GM12892 (cell line): ENCODE measurements around the gene A2ML1. TPM values are rescaled to one million over a fixed set of nuclear protein-coding genes. Genes with fewer than 3 reads are reported as not detected.
"Not testable (repeated sequence)": the region's sequence is repeated elsewhere in the genome, so short reads cannot be mapped to it uniquely, and the experiment has no call there.

Source experiments
- DNase-seq: peaks from one replicate; pipeline ENCODE4 v3.0.0; 2011; ENCODE audit not compliant: insufficient read length
- FAIRE-seq: peaks from 2 replicates; lab custom pipeline; 2011; peaks lifted over from hg19 to GRCh38; lab: Jason Lieb, UNC
- POLR2A ChIP-seq: IDR thresholded peaks from 2 replicates; pipeline ENCODE4 v1.6.1; 2011; ENCODE audit warnings: low read depth, low read length, control low read depth
- POLR2AphosphoS5 ChIP-seq: IDR thresholded peaks from 2 replicates; pipeline ENCODE4 v1.6.1; 2011; ENCODE audit warnings: low read depth, low read length, control low read depth
- TAF1 ChIP-seq: IDR thresholded peaks from 2 replicates; pipeline ENCODE4 v1.6.1; 2011; ENCODE audit warnings: low read depth, mild to moderate bottlenecking, control low read depth, low read length, borderline replicate concordance
- polyA plus RNA-seq: library from polyadenylated mRNA; unstranded; fragments of >200 nt; gene quantifications from one replicate; pipeline ENCODE4 v1.2.1, GENCODE V29; 2012; ENCODE audit warnings: missing spikeins, inconsistent platforms; ENCODE audit not compliant: missing spikeins

A2ML1 gene
- not detected for polyA plus RNA-seq

DNA sequence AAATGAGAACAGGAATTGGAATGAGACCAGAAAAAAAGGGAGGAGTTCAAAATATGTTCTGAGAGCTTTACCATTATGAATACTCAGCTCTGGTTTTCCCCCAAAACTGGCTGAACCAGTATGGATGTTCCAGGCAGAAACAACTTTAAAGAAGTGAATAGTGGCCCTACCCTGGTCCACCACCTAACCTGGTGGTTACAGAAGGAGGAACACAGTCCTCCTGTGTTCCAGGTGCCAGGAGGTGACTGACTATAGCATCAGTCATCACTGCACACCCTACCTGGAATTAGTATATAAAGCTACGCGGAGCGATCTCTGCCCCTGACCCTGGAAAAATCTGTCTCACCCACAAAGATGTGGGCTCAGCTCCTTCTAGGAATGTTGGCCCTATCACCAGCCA, at the start of gene A2ML1:
TSS of gene A2ML1 (plus strand) at position 324 of the 400 bp plus-strand sequence. CDS start at position 355, 31 bp downstream.
- FAIRE-seq (no peak), DNase-seq (no peak)
- TF ChIP-seq POLR2AphosphoS5 (no peak), POLR2A (no peak), TAF1 (no peak)

DNA sequence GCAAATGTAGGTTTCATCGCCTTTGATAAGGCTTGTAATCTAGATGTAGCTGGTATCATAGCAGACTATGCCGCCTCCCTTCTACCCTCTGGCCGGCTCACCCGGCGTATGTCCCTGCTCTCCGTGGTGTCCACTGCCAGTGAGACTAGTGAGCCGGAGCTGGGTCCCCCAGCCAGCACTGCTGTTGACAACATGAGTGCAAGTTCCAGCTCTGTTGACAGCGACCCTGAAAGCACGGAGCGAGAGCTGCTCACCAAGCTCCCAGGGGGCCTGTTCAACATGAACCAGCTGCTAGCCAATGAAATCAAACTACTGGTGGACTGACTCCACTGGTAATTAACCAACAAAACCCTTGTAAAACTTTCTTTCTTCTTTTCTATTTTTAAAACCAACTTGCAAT, 49.0 kb upstream of the A2ML1 start:
- FAIRE-seq (no peak), DNase-seq (no peak)
- TF ChIP-seq POLR2A (no peak), POLR2AphosphoS5 (no peak), TAF1 (no peak)

DNA sequence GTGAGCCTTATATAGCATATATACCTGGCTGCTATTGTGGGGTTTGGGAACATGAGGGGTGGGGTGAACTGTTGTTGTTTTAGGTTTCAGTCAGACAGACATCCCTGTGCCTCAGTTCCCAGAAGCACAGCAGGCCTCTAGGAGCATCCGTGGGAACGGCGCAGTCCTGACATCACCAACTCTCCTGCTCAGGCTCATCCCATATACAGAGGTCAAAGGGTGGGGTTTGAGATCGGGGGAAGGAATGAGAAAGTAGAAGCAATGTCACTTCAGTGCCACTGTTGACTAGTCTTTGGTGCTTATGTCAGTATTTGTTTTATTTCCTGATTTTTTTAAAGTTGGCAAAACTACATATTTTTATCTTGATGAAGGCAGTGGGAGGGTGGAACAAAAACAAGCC, 43.1 kb upstream of the A2ML1 start:
- no peak for FAIRE-seq
- TF ChIP-seq TAF1 (no peak), POLR2AphosphoS5 (no peak), POLR2A (no peak)

DNA sequence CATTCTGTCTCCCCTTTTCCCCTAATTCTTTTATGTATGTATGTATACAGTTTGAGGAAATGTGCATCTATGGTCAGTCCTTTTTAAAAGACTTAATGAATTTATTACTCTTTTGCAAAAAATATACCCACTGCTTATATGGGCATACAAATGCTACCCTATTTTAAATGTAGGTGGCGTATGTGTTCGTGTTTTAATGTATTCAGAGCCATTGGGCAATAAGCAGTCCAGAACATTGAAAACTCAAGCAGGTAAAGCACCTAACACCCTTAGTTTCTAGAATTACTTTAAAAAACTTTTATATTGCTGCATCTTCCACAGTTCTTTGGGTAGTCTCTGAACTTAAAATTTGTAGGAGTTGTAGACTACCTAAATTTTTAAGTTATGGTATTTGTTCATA, 42.6 kb upstream of the A2ML1 start:
- no peak for DNase-seq
- TF ChIP-seq TAF1 (no peak), POLR2AphosphoS5 (no peak), POLR2A (no peak)

More for the DNA sequence above, 43.1 kb upstream of the A2ML1 start:
- DNase-seq, result no peak

GRCh38 chr12:8780389-8780788, 42.0 kb upstream of the A2ML1 start:
- no peak for DNase-seq
- TF ChIP-seq TAF1 (no peak), POLR2AphosphoS5 (no peak), POLR2A (no peak)
- no peak for FAIRE-seq

More for the DNA sequence above, 42.6 kb upstream of the A2ML1 start:
- no peak for FAIRE-seq

DNA sequence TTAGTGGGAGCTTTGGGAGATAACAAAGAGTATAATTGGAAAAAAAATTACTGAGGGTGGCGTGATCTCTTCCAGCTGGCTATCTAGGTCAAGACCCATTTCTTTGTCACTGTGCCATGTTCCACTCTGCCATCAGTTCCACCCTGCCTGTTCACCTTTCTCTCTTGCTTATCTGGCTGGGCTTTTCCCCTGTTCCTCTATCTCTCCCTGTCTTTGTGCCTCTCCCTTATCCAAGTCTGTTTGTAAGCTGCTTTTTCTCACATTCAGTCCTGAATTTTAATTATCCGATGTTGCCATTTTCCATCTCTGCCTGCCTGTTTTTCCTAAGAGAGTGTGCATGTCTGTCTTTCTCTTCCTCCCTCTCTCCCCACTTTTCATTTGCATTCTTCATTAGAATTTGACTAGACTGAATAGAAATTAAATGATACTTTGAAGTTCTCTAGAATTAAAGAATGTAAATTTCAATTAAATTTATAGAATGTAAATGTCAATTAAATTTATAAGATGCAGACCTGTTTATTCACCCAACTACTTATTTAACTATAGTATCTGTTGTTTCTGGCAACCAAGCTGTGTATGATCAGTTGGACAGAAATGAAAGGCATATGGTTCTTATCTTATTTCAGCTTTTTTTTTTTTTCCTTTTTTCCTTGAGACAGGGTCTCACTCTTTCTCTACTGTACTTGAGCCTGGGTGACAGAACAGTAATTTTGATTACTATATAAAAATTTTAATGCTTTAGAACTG, 40.9 kb upstream of the A2ML1 start:
- FAIRE-seq (no peak), DNase-seq (no peak)
- TF ChIP-seq TAF1 (no peak), POLR2A (no peak), POLR2AphosphoS5 (no peak)

- DNase-seq (no peak), FAIRE-seq (no peak)
- TF ChIP-seq TAF1 (no peak), POLR2AphosphoS5 (no peak), POLR2A (no peak)
Measured at GRCh38 chr12:8784290-8784888, 38.0 kb upstream of the A2ML1 start.

- DNase-seq, result no peak
- no peak for FAIRE-seq
- TF ChIP-seq POLR2AphosphoS5, result no peak
- no peak for TF ChIP-seq TAF1
- no peak for TF ChIP-seq POLR2A
Measured at GRCh38 chr12:8785499-8785898, 36.9 kb upstream of the A2ML1 start.

- FAIRE-seq, DNase-seq: not testable (repeated sequence)
Measured at GRCh38 chr12:8787206-8787605, 35.2 kb upstream of the A2ML1 start.

DNA sequence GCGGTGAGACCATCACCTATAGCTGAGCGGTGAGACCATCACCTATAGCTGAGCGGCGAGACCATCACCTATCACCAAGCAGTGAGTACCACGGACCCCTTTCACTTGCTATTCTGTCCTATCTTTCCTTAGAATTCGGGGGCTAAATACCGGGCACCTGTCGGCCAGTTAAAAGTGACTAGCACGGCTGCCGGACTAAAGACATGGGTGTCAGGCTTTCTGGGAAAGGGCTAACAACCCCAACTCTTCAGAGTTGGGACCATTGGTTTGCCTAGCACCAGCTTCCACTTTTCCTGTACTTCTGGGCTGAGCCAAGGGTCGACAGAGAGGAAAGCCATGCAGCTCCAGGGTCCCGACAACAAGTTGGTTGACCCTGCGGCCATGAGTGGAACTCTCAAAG, 33.7 kb upstream of the A2ML1 start:
- not testable (repeated sequence) for FAIRE-seq, DNase-seq

DNA sequence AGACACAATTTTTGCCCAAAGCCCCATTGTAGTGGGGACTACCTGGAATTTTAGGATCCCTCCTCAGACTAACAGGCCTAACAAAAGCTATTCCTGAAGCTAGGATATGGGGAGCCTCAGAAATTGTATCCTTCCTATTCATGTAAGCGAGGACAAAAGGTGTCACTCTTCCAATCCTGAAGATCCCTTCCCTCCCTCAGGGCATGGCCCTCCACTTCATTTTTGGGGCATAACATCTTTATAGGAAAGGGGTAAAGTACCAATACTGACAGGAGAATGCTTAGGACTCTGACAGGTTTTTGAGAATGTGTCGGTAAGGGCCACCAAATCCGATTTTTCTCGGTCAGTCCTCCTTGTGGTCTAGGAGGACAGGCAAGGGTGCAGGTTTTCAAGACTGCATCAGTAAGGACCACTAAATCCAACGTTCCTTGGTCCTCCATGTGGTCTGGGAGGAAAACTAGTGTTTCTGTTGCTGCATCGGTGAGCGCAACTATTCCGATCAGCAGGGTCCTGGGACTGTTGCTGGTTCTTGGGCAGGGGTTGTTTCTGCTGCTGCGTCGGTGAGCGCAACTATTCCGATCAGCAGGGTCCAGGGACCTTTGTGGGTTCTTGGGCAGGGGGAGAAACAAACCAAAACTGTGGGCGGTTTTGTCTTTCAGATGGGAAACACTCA, 32.9 kb upstream of the A2ML1 start:
- not testable (repeated sequence) for DNase-seq, FAIRE-seq

DNA sequence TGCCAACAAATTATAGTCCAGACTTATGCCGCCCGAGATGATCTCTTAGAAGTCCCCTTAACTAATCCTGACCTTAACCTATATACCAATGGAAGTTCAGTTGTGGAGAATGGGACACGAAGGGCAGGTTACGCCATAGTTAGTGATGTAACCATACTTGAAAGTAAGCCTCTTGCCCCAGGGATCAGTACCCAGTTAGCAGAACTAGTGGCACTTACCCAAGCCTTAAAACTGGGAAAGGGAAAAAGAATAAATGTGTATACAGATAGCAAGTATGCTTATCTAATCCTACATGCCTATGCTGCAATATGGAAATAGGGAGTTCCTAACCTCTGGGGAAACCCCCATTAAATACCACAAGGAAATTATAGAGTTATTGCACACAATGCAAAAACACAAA, 29.2 kb upstream of the A2ML1 start:
- not testable (repeated sequence) for FAIRE-seq, DNase-seq

DNA sequence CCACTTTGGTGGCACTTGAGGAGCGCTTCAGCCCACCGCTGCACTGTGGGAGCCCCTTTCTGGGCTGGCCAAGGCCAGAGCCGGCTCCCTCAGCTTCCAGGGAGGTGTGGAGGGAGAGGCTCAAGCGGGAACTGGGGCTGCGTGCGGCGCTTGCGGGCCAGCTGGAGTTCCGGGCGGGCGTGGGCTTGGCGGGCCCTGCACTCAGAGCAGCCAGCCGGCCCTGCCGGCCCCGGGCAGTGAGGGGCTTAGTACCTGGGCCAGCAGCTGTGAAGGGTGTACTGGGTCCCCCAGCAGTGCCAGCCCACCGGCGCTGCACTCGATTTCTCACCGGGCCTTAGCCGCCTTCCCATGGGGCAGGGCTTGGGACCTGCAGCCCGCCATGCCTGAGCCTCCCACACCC, 27.8 kb upstream of the A2ML1 start:
- not testable (repeated sequence) for FAIRE-seq, DNase-seq
